Cardiac fibroblast (primary cell): ENCODE data around the gene SLC8A1.

ENCODE experiments used
- DNase-seq, 2 donors: peaks; one replicate each; pipeline versions ENCODE4 v3.0.0 to v3.0.0-alpha.2; 2010; ENCODE audit warnings: low read depth in 2 of 2
- H3K4me3 ChIP-seq, 2 donors: replicated peaks in 1 of 2; 1 replicate in 1 of 2; 2 replicates in 1 of 2; pipeline ENCODE4 v1.5.1; 2011; ENCODE audit warnings: low read depth in 2 of 2, low read length in 2 of 2, mild to moderate bottlenecking in 2 of 2, moderate library complexity in 1 of 2
- CTCF ChIP-seq: IDR thresholded peaks from one replicate; pipeline ENCODE4 v1.5.1; 2011; ENCODE audit warnings: low read depth, mild to moderate bottlenecking, low read length, inconsistent platforms

Gene SLC8A1

GRCh38 chr2:40439473-40439872, 12.4 kb downstream of the SLC8A1 start:
- TF ChIP-seq CTCF: no peak
- no peak overlapping the region for H3K4me3 ChIP-seq
- DNase-seq: peak in 1 of 2 donors; percentile 47

GRCh38 chr2:40436093-40436475, 15.8 kb downstream of the SLC8A1 start:
- DNase-seq: peak in 1 of 2 donors; percentile 34
- no peak for TF ChIP-seq CTCF
- H3K4me3 ChIP-seq: no peak overlapping the region

- H3K4me3 ChIP-seq: no peak overlapping the region
- no peak for DNase-seq
Observed at GRCh38 chr2:40435426-40436092, 16.3 kb downstream of the SLC8A1 start.

GRCh38 chr2:40434731-40435271, 17.1 kb downstream of the SLC8A1 start:
- no peak for TF ChIP-seq CTCF
- H3K4me3 ChIP-seq: no peak overlapping the region
- DNase-seq: peak; percentile 96

More at GRCh38 chr2:40435426-40436092, 16.3 kb downstream of the SLC8A1 start:
- TF ChIP-seq CTCF: no peak

GRCh38 chr2:40433736-40434135, 18.2 kb downstream of the SLC8A1 start:
- TF ChIP-seq CTCF: no peak
- no peak for DNase-seq
- H3K4me3 ChIP-seq: no peak overlapping the region

GRCh38 chr2:40432921-40433483, 18.9 kb downstream of the SLC8A1 start:
- DNase-seq: no peak
- no peak overlapping the region for H3K4me3 ChIP-seq
- TF ChIP-seq CTCF: no peak
